Measurements from ENCODE around the gene ZNF17. TPM values are rescaled to one million over a fixed set of nuclear protein-coding genes. Genes with fewer than 3 reads are reported as not detected.

Gene ZNF17
- polyA plus RNA-seq, 3 donors = 1.4 to 3.3 (median 2.3) TPM

DNA sequence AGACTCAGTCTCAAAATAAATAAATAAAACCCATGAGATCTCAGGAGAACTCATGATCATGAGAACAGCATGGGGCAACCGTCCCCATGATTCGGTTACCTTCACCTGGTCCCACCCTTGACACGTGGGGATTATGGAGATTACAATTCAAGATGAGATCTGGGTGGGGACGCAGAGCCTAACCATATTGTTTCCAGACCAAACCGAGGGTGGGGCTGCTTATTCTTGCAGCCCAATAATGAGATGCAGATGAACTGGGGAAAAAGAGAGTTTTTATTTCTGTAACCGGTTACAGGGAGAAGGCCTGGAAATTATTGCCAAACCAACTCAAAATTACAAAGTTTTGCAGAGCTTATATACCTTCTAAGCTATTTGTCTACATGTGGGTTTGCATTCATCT, 34.8 kb upstream of the ZNF17 start:
- Histone ChIP-seq H4K20me1 (ENCODE audit: insufficient read depth, low read length) (no peaks in the 10 kb centered on the region), H3K4me3 (replicated peaks in 1 of 3; ENCODE audit: low read depth in 2 of 3, low read length in 3 of 3) (no peak overlapping the region), H3K4me1 (ENCODE audit: control insufficient read depth in 1 of 2, insufficient read depth in 2 of 2, low read length in 2 of 2) (no peaks in the 10 kb centered on the region), H3K9me3 (replicated peaks in 1 of 2; ENCODE audit: control insufficient read depth in 1 of 2, insufficient read depth in 1 of 2, low read length in 2 of 2) (peaks cover 71 to 95% of the 10 kb centered on the region in 2 donors), H3K9ac (ENCODE audit: insufficient read depth, low read length, poor library complexity, severe bottlenecking) (no peak overlapping the region), H3K79me2 (ENCODE audit: insufficient read depth, low read length) (no peaks in the 10 kb centered on the region), H3K27me3 (ENCODE audit: control insufficient read depth in 2 of 2, insufficient read depth in 2 of 2, low read length in 2 of 2) (no peaks in the 10 kb centered on the region), H3K4me2 (replicated peaks; ENCODE audit: extremely low read depth, low read length, poor library complexity, severe bottlenecking) (no peak overlapping the region), H2AFZ (ENCODE audit: insufficient read depth, low read depth, low read length, poor library complexity, severe bottlenecking) (no peak overlapping the region), H3K27ac (ENCODE audit: low read depth in 1 of 2, low read length in 2 of 2) (no peak overlapping the region), H3K36me3 (replicated peaks in 1 of 2; ENCODE audit: control insufficient read depth in 1 of 2, insufficient read depth in 2 of 2, low read length in 2 of 2) (peaks cover 15 to 72% of the 10 kb centered on the region in 2 donors)
- Mint-ChIP-seq H3K4me1 (no peaks in the 10 kb centered on the region), H3K9me3 (peaks cover 73 to 96% (median 80%) of the 10 kb centered on the region in 7 donors), H3K4me3 (no peak overlapping the region), H3K27ac (no peak overlapping the region), H3K36me3 (peaks cover 56 to 62% of the 10 kb centered on the region in 2 donors), H3K27me3 (ENCODE audit: low read depth in 3 of 3) (no peaks in the 10 kb centered on the region)
- no peak for DNase-seq
- TF ChIP-seq, protein P1, sequence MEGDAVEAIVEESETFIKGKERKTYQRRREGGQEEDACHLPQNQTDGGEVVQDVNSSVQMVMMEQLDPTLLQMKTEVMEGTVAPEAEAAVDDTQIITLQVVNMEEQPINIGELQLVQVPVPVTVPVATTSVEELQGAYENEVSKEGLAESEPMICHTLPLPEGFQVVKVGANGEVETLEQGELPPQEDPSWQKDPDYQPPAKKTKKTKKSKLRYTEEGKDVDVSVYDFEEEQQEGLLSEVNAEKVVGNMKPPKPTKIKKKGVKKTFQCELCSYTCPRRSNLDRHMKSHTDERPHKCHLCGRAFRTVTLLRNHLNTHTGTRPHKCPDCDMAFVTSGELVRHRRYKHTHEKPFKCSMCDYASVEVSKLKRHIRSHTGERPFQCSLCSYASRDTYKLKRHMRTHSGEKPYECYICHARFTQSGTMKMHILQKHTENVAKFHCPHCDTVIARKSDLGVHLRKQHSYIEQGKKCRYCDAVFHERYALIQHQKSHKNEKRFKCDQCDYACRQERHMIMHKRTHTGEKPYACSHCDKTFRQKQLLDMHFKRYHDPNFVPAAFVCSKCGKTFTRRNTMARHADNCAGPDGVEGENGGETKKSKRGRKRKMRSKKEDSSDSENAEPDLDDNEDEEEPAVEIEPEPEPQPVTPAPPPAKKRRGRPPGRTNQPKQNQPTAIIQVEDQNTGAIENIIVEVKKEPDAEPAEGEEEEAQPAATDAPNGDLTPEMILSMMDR (IDR thresholded peaks at IDR 0.05) = no peak
- intact Hi-C loops (cut with micrococcal nuclease) = no loop called here
- 98% methylated on average over 5 of the region's 6 CpGs for WGBS (ENCODE audit: insufficient coverage)

DNA sequence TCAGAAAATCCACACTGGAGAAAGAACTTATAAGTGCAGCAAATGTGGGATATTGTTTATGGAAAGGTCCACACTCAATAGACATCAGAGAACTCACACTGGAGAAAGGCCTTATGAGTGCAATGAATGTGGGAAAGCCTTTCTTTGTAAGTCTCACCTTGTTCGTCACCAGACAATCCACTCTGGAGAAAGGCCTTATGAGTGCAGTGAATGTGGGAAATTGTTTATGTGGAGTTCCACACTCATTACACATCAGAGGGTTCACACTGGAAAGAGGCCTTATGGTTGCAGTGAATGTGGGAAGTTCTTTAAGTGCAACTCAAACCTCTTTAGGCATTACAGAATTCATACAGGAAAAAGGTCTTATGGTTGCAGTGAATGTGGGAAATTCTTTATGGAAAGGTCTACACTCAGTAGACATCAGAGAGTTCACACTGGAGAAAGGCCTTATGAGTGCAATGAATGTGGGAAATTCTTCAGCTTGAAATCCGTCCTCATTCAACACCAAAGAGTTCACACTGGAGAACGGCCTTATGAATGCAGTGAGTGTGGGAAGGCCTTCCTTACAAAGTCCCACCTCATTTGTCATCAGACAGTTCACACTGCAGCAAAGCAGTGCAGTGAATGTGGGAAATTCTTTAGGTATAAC, 33.3 kb upstream of the ZNF17 start:
- peaks cover 77 to 84% of the 10 kb centered on the region in 2 donors for H3K9me3 ChIP-seq (replicated peaks in 1 of 2; ENCODE audit: control insufficient read depth in 1 of 2, insufficient read depth in 1 of 2, low read length in 2 of 2)
- peaks cover 64 to 96% (median 88%) of the 10 kb centered on the region in 7 donors for H3K9me3 Mint-ChIP-seq
- peaks cover 42 to 47% of the 10 kb centered on the region in 2 donors for H3K36me3 Mint-ChIP-seq

More for the DNA sequence above, 33.3 kb upstream of the ZNF17 start:
- no peak overlapping the region for H3K27ac Mint-ChIP-seq
- no peaks in the 10 kb centered on the region for H3K79me2 ChIP-seq (ENCODE audit: insufficient read depth, low read length)
- H4K20me1 ChIP-seq (ENCODE audit: insufficient read depth, low read length) = no peaks in the 10 kb centered on the region
- H2AFZ ChIP-seq (ENCODE audit: insufficient read depth, low read depth, low read length, poor library complexity, severe bottlenecking) = no peak overlapping the region
- no peaks in the 10 kb centered on the region for H3K4me1 ChIP-seq (ENCODE audit: control insufficient read depth in 1 of 2, insufficient read depth in 2 of 2, low read length in 2 of 2)
- no peak overlapping the region for H3K4me3 Mint-ChIP-seq
- peaks cover 13 to 57% of the 10 kb centered on the region in 2 donors for H3K36me3 ChIP-seq (replicated peaks in 1 of 2; ENCODE audit: control insufficient read depth in 1 of 2, insufficient read depth in 2 of 2, low read length in 2 of 2)
- intact Hi-C loops (cut with micrococcal nuclease) = no loop called here
- no peaks in the 10 kb centered on the region for H3K4me1 Mint-ChIP-seq
- no peak overlapping the region for H3K9ac ChIP-seq (ENCODE audit: insufficient read depth, low read length, poor library complexity, severe bottlenecking)
- no peak for DNase-seq
- H3K4me2 ChIP-seq (replicated peaks; ENCODE audit: extremely low read depth, low read length, poor library complexity, severe bottlenecking) = no peak overlapping the region
- no peaks in the 10 kb centered on the region for H3K27me3 ChIP-seq (ENCODE audit: control insufficient read depth in 2 of 2, insufficient read depth in 2 of 2, low read length in 2 of 2)
- H3K27me3 Mint-ChIP-seq (ENCODE audit: low read depth in 3 of 3) = no peaks in the 10 kb centered on the region
- H3K4me3 ChIP-seq (replicated peaks in 1 of 3; ENCODE audit: low read depth in 2 of 3, low read length in 3 of 3) = peak overlapping the region in 1 of 3 experiments; percentile 23
- TF ChIP-seq, protein P1 (IDR thresholded peaks at IDR 0.05) = no peak
- H3K27ac ChIP-seq (ENCODE audit: low read depth in 1 of 2, low read length in 2 of 2) = no peak overlapping the region
- no CpG with 5 or more reads among the region's 3 CpGs for WGBS (ENCODE audit: insufficient coverage)
